Mesothelial cell of epicardium (in vitro differentiated cells): ENCODE data around the gene STIM1. TPM values are rescaled to one million over a fixed set of nuclear protein-coding genes. Genes with fewer than 3 reads are reported as not detected.

Experiments
- DNase-seq, 2 experiments: peaks; one replicate each; pipeline ENCODE4 v3.0.0; 2021; ENCODE audit warnings: low spot score in 2 of 2; ENCODE audit not compliant: unreplicated experiment in 2 of 2
- H3K27ac Mint-ChIP-seq: 2 replicates; pipeline ENCODE4 v1.8.0; 2021; ENCODE audit warnings: mixed read lengths
- H3K27me3 Mint-ChIP-seq: 2 replicates; pipeline ENCODE4 v1.8.0; 2021; ENCODE audit warnings: low read depth, mixed read lengths
- H3K36me3 Mint-ChIP-seq: 2 replicates; pipeline ENCODE4 v1.8.0; 2021; ENCODE audit warnings: mixed read lengths
- H3K4me1 Mint-ChIP-seq: 2 replicates; pipeline ENCODE4 v1.8.0; 2021; ENCODE audit warnings: mixed read lengths
- H3K4me3 Mint-ChIP-seq: 2 replicates; pipeline ENCODE4 v1.8.0; 2021; ENCODE audit warnings: mild to moderate bottlenecking, moderate library complexity, mixed read lengths
- H3K9me3 Mint-ChIP-seq: 2 replicates; pipeline ENCODE4 v1.8.0; 2021; ENCODE audit warnings: mixed read lengths
- CTCF ChIP-seq: fragments of 200-600 bp; sonication (generic); IDR thresholded peaks from one replicate; pipeline ENCODE4 v1.5.0; 2021; ENCODE audit warnings: antibody characterized with exemption; ENCODE audit not compliant: unreplicated experiment
- total RNA-seq: library from RNA; stranded (reverse); gene quantifications from 3 replicates; pipeline ENCODE4 v1.2.1, GENCODE V29; 2021

Gene STIM1
- total RNA-seq, 1 donor from 2014 or later = 43.7 TPM

- DNase-seq = no peak
- no peaks in the 10 kb centered on the region for H3K27me3 Mint-ChIP-seq
- H3K9me3 Mint-ChIP-seq = no peaks in the 10 kb centered on the region
- H3K36me3 Mint-ChIP-seq = no peaks in the 10 kb centered on the region
- peaks cover 31% of the 10 kb centered on the region for H3K4me1 Mint-ChIP-seq
- no peak overlapping the region for H3K4me3 Mint-ChIP-seq
- TF ChIP-seq CTCF = no peak
- H3K27ac Mint-ChIP-seq = peak overlapping the region; percentile 74
Observed at GRCh38 chr11:3866206-3866605, 10.7 kb downstream of the STIM1 start.

DNA sequence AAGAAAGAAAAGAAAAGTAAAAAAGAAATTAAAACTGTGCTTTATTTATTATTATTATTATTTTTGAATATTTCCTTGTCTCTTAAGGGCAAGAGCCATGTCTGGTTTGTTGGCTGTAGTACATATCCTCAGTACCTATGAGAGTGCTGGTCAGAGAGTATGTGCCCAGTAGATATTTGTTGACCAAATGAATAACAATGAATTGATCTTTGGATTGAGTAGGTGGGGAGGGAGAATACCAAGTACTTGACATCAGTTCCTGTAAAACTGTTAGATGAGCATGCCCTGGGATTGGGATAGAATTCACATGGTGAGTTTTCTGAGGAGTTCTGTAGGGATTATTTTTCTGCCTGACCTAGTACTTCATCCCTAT, 11.4 kb downstream of the STIM1 start:
- Mint-ChIP-seq H3K27ac (no peak overlapping the region), H3K27me3 (no peaks in the 10 kb centered on the region), H3K4me3 (no peak overlapping the region), H3K36me3 (peaks cover 2% of the 10 kb centered on the region), H3K4me1 (peaks cover 31% of the 10 kb centered on the region), H3K9me3 (no peaks in the 10 kb centered on the region)
- no peak for TF ChIP-seq CTCF
- no peak for DNase-seq

DNA sequence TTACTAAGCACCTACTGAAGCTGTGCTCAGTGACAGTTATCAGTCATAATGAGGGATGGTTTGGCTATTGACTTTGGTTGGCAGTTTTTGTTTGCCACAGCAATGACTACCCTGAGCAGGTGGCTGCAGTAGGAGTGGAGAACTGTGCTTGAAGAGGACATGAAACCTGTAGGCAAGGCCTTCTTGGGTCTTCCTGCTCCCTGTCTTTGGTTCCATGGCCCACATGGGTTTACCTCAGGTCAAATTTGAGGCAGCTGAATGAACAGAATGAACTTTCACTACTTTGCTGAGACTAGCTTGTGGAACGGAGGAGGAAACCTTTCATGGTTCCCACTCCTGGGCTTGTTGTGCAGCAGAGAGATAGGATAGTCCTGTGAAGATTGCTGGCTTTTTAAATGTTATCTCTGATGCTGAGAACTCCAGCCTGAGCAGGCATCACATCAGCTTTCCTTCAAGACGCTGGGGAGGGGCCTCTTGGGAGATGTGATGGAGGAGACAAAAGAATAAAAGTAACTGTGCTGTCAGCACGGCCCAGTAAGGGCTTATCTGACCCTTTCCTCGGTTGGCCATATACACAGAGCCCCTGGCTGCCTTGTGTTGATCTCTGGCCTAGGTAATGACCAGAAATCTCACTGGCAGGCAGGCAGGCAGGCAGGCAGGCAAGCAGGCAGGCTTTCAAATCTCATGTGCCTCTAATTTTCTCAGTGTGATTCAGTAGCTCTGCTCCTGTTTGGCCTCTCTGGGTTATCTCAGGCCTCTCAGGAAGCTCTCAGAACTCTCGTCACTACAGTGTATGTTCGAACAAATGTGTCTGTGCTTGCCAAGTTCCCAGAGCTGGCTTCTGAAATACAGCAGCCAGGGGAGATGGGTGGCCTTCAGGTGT, 12.0 kb downstream of the STIM1 start:
- peaks cover 2% of the 10 kb centered on the region for H3K36me3 Mint-ChIP-seq
- H3K9me3 Mint-ChIP-seq = no peaks in the 10 kb centered on the region
- TF ChIP-seq CTCF = no peak
- H3K27ac Mint-ChIP-seq = peak overlapping the region; percentile 76
- H3K4me1 Mint-ChIP-seq = peaks cover 31% of the 10 kb centered on the region
- H3K4me3 Mint-ChIP-seq = no peak overlapping the region
- no peaks in the 10 kb centered on the region for H3K27me3 Mint-ChIP-seq
- DNase-seq = no peak

GRCh38 chr11:3873712-3874349, 18.4 kb downstream of the STIM1 start:
- no peak for TF ChIP-seq CTCF
- Mint-ChIP-seq H3K36me3 (peaks cover 2% of the 10 kb centered on the region), H3K9me3 (no peaks in the 10 kb centered on the region), H3K4me3 (no peak overlapping the region), H3K27me3 (no peaks in the 10 kb centered on the region), H3K4me1 (peaks cover 8% of the 10 kb centered on the region), H3K27ac (no peak overlapping the region)
- no peak for DNase-seq

- Mint-ChIP-seq H3K9me3 (no peaks in the 10 kb centered on the region), H3K4me3 (no peak overlapping the region), H3K27ac (no peak overlapping the region), H3K36me3 (peaks cover under 1% of the 10 kb centered on the region), H3K27me3 (no peaks in the 10 kb centered on the region), H3K4me1 (peaks cover 16% of the 10 kb centered on the region)
- TF ChIP-seq CTCF = no peak
- DNase-seq = no peak
Observed at GRCh38 chr11:3876613-3877012, 21.1 kb downstream of the STIM1 start.
